Stimulated activated naive B cell treated with anti-CD40 and anti-IgM and Interleukin-4, amounts not matched to agents 10 μg/mL and 1 μg/mL and 100 μg/mL, for 72 hours (primary cell): ENCODE results near the gene PRAC1.

Experiments
- ATAC-seq, 2 donors: fragments of 150-1000 bp; cut with Tn5 transposase; replicated peaks; 2 replicates each; pipeline ENCODE4 v1.10.0; 2021; ENCODE audit warnings: moderate library complexity in 1 of 2
- DNase-seq: peaks from one replicate; pipeline ENCODE4 v3.0.0; 2021
- H3K27ac Mint-ChIP-seq: one replicate; pipeline ENCODE4 v1.8.0; 2022; ENCODE audit warnings: mild to moderate bottlenecking, mixed read lengths
- H3K27me3 Mint-ChIP-seq, 2 donors: one replicate each; pipeline ENCODE4 v1.8.0; 2022; ENCODE audit warnings: mixed read lengths in 2 of 2
- H3K36me3 Mint-ChIP-seq, 2 donors: one replicate each; pipeline ENCODE4 v1.8.0; 2022; ENCODE audit warnings: mixed read lengths in 2 of 2, mild to moderate bottlenecking in 1 of 2
- H3K4me1 Mint-ChIP-seq, 2 donors: one replicate each; pipeline ENCODE4 v1.8.0; 2022; ENCODE audit warnings: mixed read lengths in 2 of 2, mild to moderate bottlenecking in 1 of 2
- H3K4me3 Mint-ChIP-seq, 2 donors: one replicate each; pipeline ENCODE4 v1.8.0; 2022; ENCODE audit warnings: mild to moderate bottlenecking in 2 of 2, mixed read lengths in 2 of 2, moderate library complexity in 1 of 2
- H3K9me3 Mint-ChIP-seq, 2 donors: one replicate each; pipeline ENCODE4 v1.8.0; 2022; ENCODE audit warnings: mixed read lengths in 2 of 2, mild to moderate bottlenecking in 1 of 2

Gene PRAC1

GRCh38 chr17:48722201-48722907 lies at the start of gene PRAC1:
Gene PRAC1 (minus strand): TSS chr17:48722518. CDS start chr17:48722392, 126 bp downstream.
- H3K27ac Mint-ChIP-seq, result peak within 1 kb of the TSS; percentile 56
- DNase-seq, result no peak
- peak within 1 kb of the TSS; percentile 19 to 44 for H3K4me3 Mint-ChIP-seq
- ATAC-seq, result no peak
- H3K4me1 Mint-ChIP-seq, result peaks cover 26 to 61% of the 10 kb centered on the region in 2 donors
- peaks cover 88 to 92% of the 10 kb centered on the region in 2 donors for H3K27me3 Mint-ChIP-seq
- peaks cover 3 to 8% of the 10 kb centered on the region in 2 donors for H3K36me3 Mint-ChIP-seq
- H3K9me3 Mint-ChIP-seq, result peaks cover 0 to 6% of the 10 kb centered on the region in 2 donors

DNA sequence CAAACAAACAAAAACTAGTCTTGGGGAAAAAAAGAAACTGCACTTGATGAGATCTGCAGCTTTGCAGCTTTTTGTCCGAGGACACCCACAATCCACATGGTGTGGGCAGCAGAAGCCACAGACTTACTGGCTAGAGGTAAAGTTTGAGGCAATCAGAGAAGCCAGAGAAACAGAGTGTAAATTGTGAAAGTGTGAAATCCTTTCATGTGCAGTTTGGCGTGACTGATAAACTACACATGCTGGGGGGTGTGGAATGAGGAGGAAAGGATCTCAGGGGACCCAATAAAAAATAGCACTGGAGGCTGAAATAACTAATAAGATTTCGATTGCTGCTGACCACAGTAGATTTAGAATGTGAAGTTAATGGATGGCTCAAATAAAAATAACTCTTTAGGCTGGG lies 48.6 kb upstream of the PRAC1 start:
- Mint-ChIP-seq H3K9me3 (no peaks in the 10 kb centered on the region), H3K27me3 (peaks cover 7 to 17% of the 10 kb centered on the region in 2 donors), H3K4me1 (no peaks in the 10 kb centered on the region), H3K27ac (no peak overlapping the region), H3K36me3 (no peaks in the 10 kb centered on the region), H3K4me3 (no peak overlapping the region)
- DNase-seq, result no peak
- ATAC-seq, result no peak

DNA sequence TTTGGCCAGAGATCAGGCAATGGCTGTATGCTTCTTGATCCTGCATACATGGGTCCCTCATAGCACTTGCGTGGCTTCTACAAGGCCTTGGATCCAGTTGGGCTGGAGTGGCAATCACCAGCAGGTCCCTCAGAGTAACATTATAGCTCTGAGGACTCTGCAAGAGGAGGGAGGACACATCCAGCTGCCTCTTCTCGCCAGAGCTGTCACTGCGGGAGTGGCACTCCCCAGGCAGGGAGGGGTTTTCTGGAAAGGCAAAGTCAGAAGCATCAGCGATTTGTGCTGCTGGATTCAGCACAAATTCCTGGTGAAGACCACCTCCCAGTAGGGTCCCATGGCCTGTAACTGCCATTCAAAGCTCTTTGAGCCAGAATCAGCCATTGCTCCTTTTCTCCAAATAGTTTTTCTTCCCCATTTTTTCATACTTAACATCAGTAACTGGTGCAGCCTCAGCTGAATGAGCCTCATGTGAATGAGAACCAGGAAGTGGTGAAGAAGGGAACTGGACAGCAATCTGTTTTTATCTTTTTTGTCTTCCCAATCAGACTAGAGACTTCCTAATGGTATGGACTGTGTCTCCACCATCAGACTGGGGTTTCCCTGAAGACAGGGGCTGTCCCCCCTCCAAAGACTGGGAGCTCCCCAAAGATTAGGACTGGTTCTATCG lies 46.8 kb upstream of the PRAC1 start:
- Mint-ChIP-seq H3K27ac (no peak overlapping the region), H3K9me3 (no peaks in the 10 kb centered on the region), H3K4me1 (no peaks in the 10 kb centered on the region), H3K27me3 (peaks cover 12 to 18% of the 10 kb centered on the region in 2 donors), H3K4me3 (no peak overlapping the region), H3K36me3 (no peaks in the 10 kb centered on the region)
- DNase-seq, result no peak
- ATAC-seq, result no peak

DNA sequence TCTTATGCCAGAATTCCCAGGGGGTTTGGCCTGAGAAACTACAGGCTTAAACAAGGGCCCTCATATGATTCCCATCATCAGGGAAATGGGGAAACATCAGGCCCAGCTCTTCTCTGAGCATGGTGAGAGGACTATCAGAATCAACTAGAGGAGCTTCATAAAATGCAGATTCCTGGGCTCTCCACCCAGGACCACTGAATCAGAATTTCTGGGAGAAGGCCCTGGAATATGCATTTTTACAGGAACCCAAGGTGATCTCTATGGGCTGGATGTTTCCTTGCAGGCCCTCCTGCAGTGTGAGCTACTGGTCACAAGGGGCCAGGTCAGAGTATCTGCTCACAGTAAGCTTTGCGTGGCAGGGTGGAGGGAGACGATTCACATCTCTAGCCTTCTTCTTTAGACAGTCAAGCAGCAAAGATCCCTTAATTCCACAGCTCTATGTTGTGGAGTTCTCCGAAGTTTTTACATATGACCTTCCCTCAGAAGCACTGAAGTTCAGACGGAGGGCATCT lies 45.0 kb upstream of the PRAC1 start:
- Mint-ChIP-seq H3K9me3 (no peaks in the 10 kb centered on the region), H3K27me3 (peaks cover 29 to 33% of the 10 kb centered on the region in 2 donors), H3K4me1 (no peaks in the 10 kb centered on the region), H3K4me3 (no peak overlapping the region), H3K27ac (no peak overlapping the region), H3K36me3 (no peaks in the 10 kb centered on the region)
- no peak for ATAC-seq
- no peak for DNase-seq

GRCh38 chr17:48761114-48761513 lies 38.8 kb upstream of the PRAC1 start:
- Mint-ChIP-seq H3K4me1 (peaks cover 3 to 8% of the 10 kb centered on the region in 2 donors), H3K27ac (no peak overlapping the region), H3K9me3 (no peaks in the 10 kb centered on the region), H3K36me3 (peaks cover 0 to 1% of the 10 kb centered on the region in 2 donors), H3K4me3 (no peak overlapping the region), H3K27me3 (peaks cover 66 to 79% of the 10 kb centered on the region in 2 donors)
- DNase-seq (no peak), ATAC-seq (no peak)

GRCh38 chr17:48760411-48760810 lies 38.1 kb upstream of the PRAC1 start:
- H3K27me3 Mint-ChIP-seq, result peaks cover 70 to 80% of the 10 kb centered on the region in 2 donors
- H3K4me1 Mint-ChIP-seq, result peaks cover 3 to 9% of the 10 kb centered on the region in 2 donors
- H3K36me3 Mint-ChIP-seq, result peaks cover 0 to 1% of the 10 kb centered on the region in 2 donors
- no peak overlapping the region for H3K27ac Mint-ChIP-seq
- ATAC-seq (no peak), DNase-seq (no peak)
- H3K4me3 Mint-ChIP-seq, result no peak overlapping the region
- no peaks in the 10 kb centered on the region for H3K9me3 Mint-ChIP-seq

DNA sequence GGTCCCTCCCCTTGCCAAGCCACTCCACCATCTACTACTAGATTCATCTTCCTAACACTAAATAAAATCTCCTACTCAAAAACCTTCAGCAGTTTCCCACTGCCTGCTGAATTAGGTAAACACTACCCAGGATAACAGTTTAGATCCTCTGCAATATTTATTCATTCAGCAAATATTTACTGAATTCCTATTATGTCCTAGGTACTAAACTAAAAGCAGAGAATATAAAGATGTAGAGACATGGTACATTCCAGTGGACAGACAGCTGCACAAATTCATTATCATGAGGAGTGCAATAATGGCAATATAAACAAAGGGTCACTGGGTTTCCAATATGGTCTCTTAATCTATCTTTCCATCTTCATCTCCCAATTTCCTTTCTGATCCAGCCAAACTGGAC lies 37.0 kb upstream of the PRAC1 start:
- Mint-ChIP-seq H3K27ac (no peak overlapping the region), H3K36me3 (peaks cover 0 to 1% of the 10 kb centered on the region in 2 donors), H3K27me3 (peaks cover 74 to 91% of the 10 kb centered on the region in 2 donors), H3K4me1 (peaks cover 5 to 20% of the 10 kb centered on the region in 2 donors), H3K4me3 (no peak overlapping the region), H3K9me3 (no peaks in the 10 kb centered on the region)
- DNase-seq, result no peak
- no peak for ATAC-seq

DNA sequence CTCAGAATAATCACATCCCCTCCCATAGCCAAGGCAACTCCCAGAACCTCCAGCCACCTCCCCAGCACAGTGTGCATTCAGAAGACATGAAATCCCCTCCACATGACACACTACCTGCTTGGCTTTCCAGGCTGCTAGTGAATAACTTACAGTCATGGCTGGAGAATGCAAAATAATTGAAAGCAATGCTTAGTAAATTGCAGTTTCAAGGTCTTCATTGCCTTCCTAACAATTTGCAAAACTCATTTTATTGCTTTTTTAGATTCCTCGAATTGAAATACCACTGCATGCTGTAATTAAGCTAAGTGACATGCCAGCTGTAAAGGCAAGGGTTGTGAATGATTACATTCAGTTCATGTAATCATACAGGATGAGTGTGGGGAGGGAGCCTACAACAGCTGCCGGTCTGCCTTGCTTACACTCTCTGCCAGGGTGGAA lies 35.2 kb upstream of the PRAC1 start:
- peaks cover 0 to 1% of the 10 kb centered on the region in 2 donors for H3K36me3 Mint-ChIP-seq
- H3K27me3 Mint-ChIP-seq, result peaks cover 77 to 93% of the 10 kb centered on the region in 2 donors
- H3K9me3 Mint-ChIP-seq, result no peaks in the 10 kb centered on the region
- DNase-seq (no peak), ATAC-seq (no peak)
- H3K27ac Mint-ChIP-seq, result no peak overlapping the region
- peaks cover 10 to 36% of the 10 kb centered on the region in 2 donors for H3K4me1 Mint-ChIP-seq
- no peak overlapping the region for H3K4me3 Mint-ChIP-seq

GRCh38 chr17:48756830-48757251 lies 34.5 kb upstream of the PRAC1 start:
- peaks cover 10 to 42% of the 10 kb centered on the region in 2 donors for H3K4me1 Mint-ChIP-seq
- peaks cover 0 to 1% of the 10 kb centered on the region in 2 donors for H3K36me3 Mint-ChIP-seq
- no peak overlapping the region for H3K27ac Mint-ChIP-seq
- peaks cover 77 to 93% of the 10 kb centered on the region in 2 donors for H3K27me3 Mint-ChIP-seq
- no peak overlapping the region for H3K4me3 Mint-ChIP-seq
- ATAC-seq (no peak), DNase-seq (no peak)
- no peaks in the 10 kb centered on the region for H3K9me3 Mint-ChIP-seq

- H3K27me3 Mint-ChIP-seq, result peaks cover 75 to 89% of the 10 kb centered on the region in 2 donors
- H3K27ac Mint-ChIP-seq, result peak overlapping the region; percentile 56
- peaks cover 11 to 44% of the 10 kb centered on the region in 2 donors for H3K4me1 Mint-ChIP-seq
- peaks cover 0 to under 1% of the 10 kb centered on the region in 2 donors for H3K36me3 Mint-ChIP-seq
- ATAC-seq, result no peak
- no peaks in the 10 kb centered on the region for H3K9me3 Mint-ChIP-seq
- no peak for DNase-seq
- H3K4me3 Mint-ChIP-seq, result peak overlapping the region in 1 of 2 donors; percentile 35
Observed at GRCh38 chr17:48755356-48755755, 33.0 kb upstream of the PRAC1 start.

DNA sequence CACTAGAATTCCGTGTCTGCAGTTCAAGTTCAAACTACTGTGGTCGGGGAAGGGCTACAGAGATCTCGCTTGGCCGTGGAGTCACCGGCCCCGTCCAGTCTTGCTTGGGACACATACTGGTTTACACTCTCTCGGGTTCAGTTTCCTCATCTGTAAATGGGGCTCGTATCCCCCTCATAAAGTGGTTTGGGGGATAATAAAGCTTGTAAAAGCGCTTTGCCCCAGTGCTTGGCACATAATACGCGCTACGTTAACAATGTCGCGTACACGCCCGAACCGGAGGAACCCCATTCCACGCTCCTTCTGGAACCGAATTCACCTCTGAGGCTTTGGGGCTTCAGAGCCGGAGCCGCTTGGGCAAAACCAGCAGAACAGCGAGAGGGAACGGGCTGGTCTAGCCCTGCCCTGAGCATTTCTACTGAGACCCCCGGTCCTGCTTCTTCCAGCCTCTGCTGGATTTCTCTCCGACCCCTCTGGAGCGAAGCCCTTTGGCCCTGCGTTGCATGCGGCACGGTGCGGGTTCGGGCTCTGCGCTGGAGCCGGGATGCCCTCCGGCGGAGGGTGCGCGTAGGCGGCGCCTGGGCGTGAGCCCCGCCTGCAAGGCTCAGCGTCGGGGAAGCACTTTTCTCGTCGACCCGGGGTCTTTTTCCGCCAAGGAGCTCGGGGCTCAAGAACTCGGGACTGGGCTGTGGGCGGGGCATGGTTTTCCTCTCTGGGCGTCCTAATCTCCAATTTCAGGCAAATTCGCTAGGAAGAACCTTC lies 32.4 kb upstream of the PRAC1 start:
- Mint-ChIP-seq H3K9me3 (no peaks in the 10 kb centered on the region), H3K4me3 (peak overlapping the region; percentile 10 to 35), H3K36me3 (no peaks in the 10 kb centered on the region), H3K27ac (peak overlapping the region; percentile 56), H3K4me1 (peaks cover 11 to 44% of the 10 kb centered on the region in 2 donors), H3K27me3 (peaks cover 75 to 89% of the 10 kb centered on the region in 2 donors)
- DNase-seq (no peak), ATAC-seq (no peak)

- Mint-ChIP-seq H3K27ac (peak overlapping the region; percentile 16), H3K4me3 (peak overlapping the region; percentile 10 to 52), H3K4me1 (peaks cover 11 to 44% of the 10 kb centered on the region in 2 donors), H3K9me3 (peaks cover 0 to 2% of the 10 kb centered on the region in 2 donors), H3K27me3 (peaks cover 75 to 89% of the 10 kb centered on the region in 2 donors), H3K36me3 (no peaks in the 10 kb centered on the region)
- DNase-seq (no peak), ATAC-seq (no peak)
Observed at GRCh38 chr17:48753794-48754499, 31.6 kb upstream of the PRAC1 start.

- Mint-ChIP-seq H3K9me3 (peaks cover 0 to 2% of the 10 kb centered on the region in 2 donors), H3K27ac (peak overlapping the region; percentile 67), H3K4me3 (no peak overlapping the region), H3K27me3 (peaks cover 74 to 86% of the 10 kb centered on the region in 2 donors), H3K36me3 (no peaks in the 10 kb centered on the region), H3K4me1 (peaks cover 11 to 44% of the 10 kb centered on the region in 2 donors)
- ATAC-seq (no peak), DNase-seq (no peak)
Observed at GRCh38 chr17:48752399-48753288, 30.3 kb upstream of the PRAC1 start.
